ENCODE measurements around the gene L1TD1. TPM values are rescaled to one million over a fixed set of nuclear protein-coding genes. Genes with fewer than 3 reads are reported as not detected.

L1TD1 gene
- polyA plus RNA-seq, 3 donors, result 0.03 to 0.12 (median 0.11) TPM

DNA sequence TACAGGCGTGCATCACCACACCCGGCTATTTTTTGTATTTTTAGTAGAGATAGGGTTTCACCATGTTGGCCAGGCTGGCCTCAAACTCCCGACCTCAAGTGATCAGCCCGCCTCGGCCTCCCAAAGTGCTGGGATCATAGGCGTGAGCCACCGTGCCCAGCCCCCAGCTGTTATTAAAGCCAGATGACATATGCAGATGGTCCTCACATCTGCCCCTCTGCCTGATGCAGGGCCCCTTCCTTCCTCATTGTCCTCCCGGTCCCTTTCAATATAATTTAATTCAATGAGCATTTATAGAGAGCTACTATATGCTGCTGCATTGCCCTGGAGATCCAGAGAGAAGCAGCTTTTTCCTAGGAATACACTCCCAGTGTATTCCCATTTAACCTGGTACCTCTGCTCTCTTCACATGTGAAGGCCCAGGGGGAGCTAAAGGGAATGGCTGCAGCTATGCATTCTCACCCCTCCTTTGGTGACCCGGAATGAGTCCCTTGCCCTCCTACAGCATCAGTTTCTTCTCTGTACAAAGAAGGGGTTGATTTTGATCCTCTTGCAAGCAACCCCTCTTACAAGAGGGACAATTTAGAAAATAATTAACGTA is 55.6 kb downstream of the L1TD1 start:
- H3K27ac ChIP-seq (ENCODE audit: low read depth, low read length), result no peak overlapping the region
- 62 to 83% (median 64%) methylated on average over 10 of the region's 10 CpGs for WGBS, 3 donors

DNA sequence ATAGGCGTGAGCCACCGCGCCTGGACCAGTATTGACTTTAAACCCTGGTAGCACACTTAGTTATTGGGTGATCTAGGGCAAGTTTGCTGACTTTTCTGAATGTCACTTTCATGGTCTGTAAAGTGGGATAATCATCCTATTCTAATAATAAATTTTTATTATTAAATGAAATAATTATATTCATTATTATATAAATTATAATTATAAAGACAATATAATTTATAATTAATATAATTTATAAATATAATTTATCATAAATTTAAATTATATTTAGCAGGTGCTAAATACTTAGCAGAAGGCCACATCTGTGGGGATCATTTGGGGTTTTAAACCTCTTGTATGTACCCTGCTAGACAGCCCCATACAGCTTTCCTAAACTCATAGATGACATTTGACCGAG is 64.9 kb downstream of the L1TD1 start:
- 96 to 98% (median 98%) methylated on average over 4 of the region's 4 CpGs for WGBS, 3 donors
- no peak overlapping the region for H3K27ac ChIP-seq (ENCODE audit: low read depth, low read length)

DNA sequence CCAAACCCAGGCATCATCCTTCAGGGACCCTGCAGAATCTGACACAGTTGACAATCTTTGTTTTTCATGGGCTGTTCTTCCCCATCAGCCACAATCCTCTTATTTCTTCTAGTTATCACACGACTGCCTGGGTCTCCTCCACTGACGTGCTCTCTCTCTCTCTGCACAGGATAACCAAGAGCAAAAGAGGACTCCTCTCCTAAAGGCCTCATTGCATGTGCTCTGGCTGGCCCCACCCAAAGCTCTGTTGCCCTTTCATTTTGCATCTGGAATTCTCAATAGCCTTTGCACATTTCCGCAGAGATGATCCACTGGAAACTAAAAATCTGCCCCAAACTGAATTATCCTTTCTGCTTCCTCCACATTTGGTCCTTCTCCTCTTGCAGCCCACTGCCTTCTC is 66.0 kb downstream of the L1TD1 start:
- H3K27ac ChIP-seq (ENCODE audit: low read depth, low read length), result no peak overlapping the region
- WGBS, 3 donors, result 91 to 98% (median 94%) methylated on average over 3 of the region's 3 CpGs

Other genes with a start within 250 kb of the L1TD1 start
- 1 to 10 TPM; 1.9 to 8.1 (median 2.4) TPM for gene KANK4, start 124.6 kb downstream of the L1TD1 start, polyA plus RNA-seq
- gene USP1, start 242.2 kb downstream of the L1TD1 start, polyA plus RNA-seq, result 10 to 100 TPM in 1 of 3 donors, 1 to 10 TPM in 2; 8.3 to 18.1 (median 8.5) TPM